Tibial nerve (tissue), 3 donors: ENCODE results near the gene ZBTB26.
A peak's percentile ranks its signal among the peaks of the same experiment; 100 is the strongest.

ENCODE experiments used
- POLR2A ChIP-seq, 2 donors: fragments of 450-650 bp; IDR thresholded peaks; one replicate each; pipeline ENCODE4 v1.6.1; 2017; ENCODE audit warnings: antibody characterized with exemption in 2 of 2, mild to moderate bottlenecking in 2 of 2, moderate library complexity in 2 of 2
- TF ChIP-seq, protein P1 (sequence below), 5 experiments: fragments of 200-600 bp in 3 of 5; fragments of 450-650 bp in 2 of 5; sonication (generic) in 3 of 5; IDR thresholded peaks; one replicate each; pipeline ENCODE4 v1.5.1; 2016 to 2019; ENCODE audit warnings: antibody characterized with exemption in 5 of 5, mild to moderate bottlenecking in 3 of 5, moderate library complexity in 2 of 5

DNA sequence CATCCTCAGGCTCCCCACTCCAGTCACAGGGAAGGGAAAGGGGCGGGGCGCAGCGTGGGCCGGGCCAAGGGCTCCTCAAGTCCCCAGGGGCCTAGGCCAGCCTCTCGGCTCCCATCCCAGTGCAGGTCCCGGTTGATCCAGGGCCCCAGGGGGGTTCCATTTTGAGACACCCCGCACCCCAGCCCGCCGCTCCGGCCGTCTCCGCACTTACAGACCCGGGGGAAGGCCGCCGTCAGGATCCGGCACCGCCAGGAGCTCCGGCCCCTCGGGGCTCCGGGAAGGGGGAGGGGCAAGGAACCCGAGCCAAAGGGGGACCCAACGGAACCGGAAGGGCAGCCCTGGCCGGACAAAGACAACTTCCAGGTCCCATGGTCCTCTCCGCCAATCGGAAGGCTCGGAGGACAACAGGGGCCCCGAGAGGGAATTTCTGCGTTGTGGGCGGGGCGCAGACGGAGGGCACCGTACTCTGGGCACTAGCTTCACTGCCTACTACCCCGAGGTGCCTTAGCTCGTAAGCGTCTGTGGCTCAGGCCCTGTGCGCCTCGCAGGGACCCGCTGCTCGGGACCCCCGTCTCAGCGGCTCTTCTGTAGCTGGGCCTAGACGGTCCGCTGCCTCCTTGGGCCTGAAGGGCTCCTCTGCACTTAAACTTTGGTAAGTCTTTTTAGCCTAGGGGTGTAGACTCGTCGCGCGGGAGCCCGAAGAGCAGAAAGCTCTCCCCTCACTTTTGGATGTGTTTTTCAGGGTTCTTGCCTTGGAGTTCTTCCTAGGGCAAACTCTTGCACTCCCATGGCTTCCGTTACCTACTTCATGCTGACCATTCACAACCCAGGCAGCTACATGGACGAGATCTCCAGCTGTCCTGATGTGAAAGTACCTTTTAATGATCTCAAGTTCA lies at the start of gene ZBTB26:
- TF ChIP-seq POLR2A (IDR thresholded peaks at IDR 0.05): peak in 1 of 2 donors; percentile 50
- TF ChIP-seq, protein P1, sequence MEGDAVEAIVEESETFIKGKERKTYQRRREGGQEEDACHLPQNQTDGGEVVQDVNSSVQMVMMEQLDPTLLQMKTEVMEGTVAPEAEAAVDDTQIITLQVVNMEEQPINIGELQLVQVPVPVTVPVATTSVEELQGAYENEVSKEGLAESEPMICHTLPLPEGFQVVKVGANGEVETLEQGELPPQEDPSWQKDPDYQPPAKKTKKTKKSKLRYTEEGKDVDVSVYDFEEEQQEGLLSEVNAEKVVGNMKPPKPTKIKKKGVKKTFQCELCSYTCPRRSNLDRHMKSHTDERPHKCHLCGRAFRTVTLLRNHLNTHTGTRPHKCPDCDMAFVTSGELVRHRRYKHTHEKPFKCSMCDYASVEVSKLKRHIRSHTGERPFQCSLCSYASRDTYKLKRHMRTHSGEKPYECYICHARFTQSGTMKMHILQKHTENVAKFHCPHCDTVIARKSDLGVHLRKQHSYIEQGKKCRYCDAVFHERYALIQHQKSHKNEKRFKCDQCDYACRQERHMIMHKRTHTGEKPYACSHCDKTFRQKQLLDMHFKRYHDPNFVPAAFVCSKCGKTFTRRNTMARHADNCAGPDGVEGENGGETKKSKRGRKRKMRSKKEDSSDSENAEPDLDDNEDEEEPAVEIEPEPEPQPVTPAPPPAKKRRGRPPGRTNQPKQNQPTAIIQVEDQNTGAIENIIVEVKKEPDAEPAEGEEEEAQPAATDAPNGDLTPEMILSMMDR (IDR thresholded peaks at IDR 0.05): peak in 1 of 5 experiments; percentile 20
